Measurements from ENCODE around the gene CACNG3.

Gene CACNG3

DNA sequence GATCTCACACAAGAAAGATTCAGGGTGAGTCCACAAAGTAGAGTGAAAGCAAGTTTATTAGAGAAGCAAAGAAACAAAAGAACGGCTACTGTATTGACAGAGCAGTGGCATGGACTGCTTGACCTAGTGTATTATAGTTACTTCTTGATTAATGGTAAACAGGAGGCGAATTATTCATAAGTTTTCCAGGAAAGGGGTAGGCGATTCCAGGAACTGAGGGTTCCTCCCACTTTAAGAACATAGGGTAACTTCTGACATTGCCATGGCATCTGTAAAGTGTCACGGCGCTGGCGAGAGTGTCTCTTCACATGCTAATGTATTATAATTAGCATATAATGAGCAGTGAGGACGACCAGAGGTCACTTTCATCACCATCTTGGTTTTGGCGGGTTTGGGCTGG is 93.2 kb downstream of the CACNG3 start:
- no peak for TF ChIP-seq CREB1 (IDR thresholded peaks at IDR 0.05; ENCODE audit: low read depth)
- no peak for TF ChIP-seq TAF1 (IDR thresholded peaks at IDR 0.05; ENCODE audit: low read depth)
- TF ChIP-seq, protein P1, sequence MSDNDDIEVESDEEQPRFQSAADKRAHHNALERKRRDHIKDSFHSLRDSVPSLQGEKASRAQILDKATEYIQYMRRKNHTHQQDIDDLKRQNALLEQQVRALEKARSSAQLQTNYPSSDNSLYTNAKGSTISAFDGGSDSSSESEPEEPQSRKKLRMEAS (IDR thresholded peaks at IDR 0.05), result no peak
- TF ChIP-seq, protein P2, sequence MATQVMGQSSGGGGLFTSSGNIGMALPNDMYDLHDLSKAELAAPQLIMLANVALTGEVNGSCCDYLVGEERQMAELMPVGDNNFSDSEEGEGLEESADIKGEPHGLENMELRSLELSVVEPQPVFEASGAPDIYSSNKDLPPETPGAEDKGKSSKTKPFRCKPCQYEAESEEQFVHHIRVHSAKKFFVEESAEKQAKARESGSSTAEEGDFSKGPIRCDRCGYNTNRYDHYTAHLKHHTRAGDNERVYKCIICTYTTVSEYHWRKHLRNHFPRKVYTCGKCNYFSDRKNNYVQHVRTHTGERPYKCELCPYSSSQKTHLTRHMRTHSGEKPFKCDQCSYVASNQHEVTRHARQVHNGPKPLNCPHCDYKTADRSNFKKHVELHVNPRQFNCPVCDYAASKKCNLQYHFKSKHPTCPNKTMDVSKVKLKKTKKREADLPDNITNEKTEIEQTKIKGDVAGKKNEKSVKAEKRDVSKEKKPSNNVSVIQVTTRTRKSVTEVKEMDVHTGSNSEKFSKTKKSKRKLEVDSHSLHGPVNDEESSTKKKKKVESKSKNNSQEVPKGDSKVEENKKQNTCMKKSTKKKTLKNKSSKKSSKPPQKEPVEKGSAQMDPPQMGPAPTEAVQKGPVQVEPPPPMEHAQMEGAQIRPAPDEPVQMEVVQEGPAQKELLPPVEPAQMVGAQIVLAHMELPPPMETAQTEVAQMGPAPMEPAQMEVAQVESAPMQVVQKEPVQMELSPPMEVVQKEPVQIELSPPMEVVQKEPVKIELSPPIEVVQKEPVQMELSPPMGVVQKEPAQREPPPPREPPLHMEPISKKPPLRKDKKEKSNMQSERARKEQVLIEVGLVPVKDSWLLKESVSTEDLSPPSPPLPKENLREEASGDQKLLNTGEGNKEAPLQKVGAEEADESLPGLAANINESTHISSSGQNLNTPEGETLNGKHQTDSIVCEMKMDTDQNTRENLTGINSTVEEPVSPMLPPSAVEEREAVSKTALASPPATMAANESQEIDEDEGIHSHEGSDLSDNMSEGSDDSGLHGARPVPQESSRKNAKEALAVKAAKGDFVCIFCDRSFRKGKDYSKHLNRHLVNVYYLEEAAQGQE (IDR thresholded peaks at IDR 0.05; ENCODE audit: low read depth), result no peak
- TF ChIP-seq TCF12 (IDR thresholded peaks at IDR 0.05; ENCODE audit: low read depth), result no peak
- TF ChIP-seq TEAD4 (IDR thresholded peaks at IDR 0.05), result no peak
- no peak for TF ChIP-seq ZBTB7A (IDR thresholded peaks at IDR 0.05; ENCODE audit: low read depth)

GRCh38 chr16:24352746-24353145 is 96.6 kb downstream of the CACNG3 start:
- TF ChIP-seq CREB1 (IDR thresholded peaks at IDR 0.05; ENCODE audit: low read depth), result no peak

- TF ChIP-seq YY1 (IDR thresholded peaks at IDR 0.05; ENCODE audit: low read depth) (no peak), FOXM1 (IDR thresholded peaks at IDR 0.05; ENCODE audit: borderline replicate concordance, low read depth) (no peak), NFIC (IDR thresholded peaks at IDR 0.05) (no peak), EP300 (IDR thresholded peaks at IDR 0.05; ENCODE audit: borderline replicate concordance) (no peak), EGR1 (IDR thresholded peaks at IDR 0.05) (no peak), CEBPB (IDR thresholded peaks at IDR 0.05) (no peak), ZBTB7A (IDR thresholded peaks at IDR 0.05; ENCODE audit: low read depth) (no peak), CREB1 (IDR thresholded peaks at IDR 0.05; ENCODE audit: low read depth) (no peak), TCF12 (IDR thresholded peaks at IDR 0.05; ENCODE audit: low read depth) (no peak), TEAD4 (IDR thresholded peaks at IDR 0.05) (no peak), RAD21 (IDR thresholded peaks at IDR 0.05; ENCODE audit: low read depth) (no peak), TAF1 (IDR thresholded peaks at IDR 0.05; ENCODE audit: low read depth) (no peak)
- TF ChIP-seq, protein P3, sequence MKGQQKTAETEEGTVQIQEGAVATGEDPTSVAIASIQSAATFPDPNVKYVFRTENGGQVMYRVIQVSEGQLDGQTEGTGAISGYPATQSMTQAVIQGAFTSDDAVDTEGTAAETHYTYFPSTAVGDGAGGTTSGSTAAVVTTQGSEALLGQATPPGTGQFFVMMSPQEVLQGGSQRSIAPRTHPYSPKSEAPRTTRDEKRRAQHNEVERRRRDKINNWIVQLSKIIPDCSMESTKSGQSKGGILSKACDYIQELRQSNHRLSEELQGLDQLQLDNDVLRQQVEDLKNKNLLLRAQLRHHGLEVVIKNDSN (IDR thresholded peaks at IDR 0.05), result no peak
- TF ChIP-seq, protein P2 (IDR thresholded peaks at IDR 0.05; ENCODE audit: low read depth), result no peak
- TF ChIP-seq, protein P1 (IDR thresholded peaks at IDR 0.05), result no peak
Observed at GRCh38 chr16:24353622-24354021, 97.5 kb downstream of the CACNG3 start.

DNA sequence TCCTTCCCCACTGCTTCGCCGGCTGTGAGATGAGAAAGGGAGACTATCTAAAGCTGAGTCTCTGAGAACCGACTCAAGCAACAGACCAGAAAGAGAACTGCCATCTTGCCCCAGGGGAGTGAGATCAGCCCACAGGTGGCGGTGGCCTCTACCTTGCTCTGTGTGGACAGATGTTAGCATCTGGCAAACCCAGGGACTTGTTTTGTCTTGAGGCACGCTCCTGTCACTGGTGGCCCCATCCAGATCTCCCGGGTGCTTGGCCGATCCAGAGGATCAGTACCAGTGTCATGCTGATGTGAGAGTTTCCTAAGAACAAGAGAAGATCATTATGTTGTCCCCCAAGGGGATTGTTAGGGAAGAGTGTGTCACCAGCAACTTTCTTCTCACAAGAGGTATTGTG is 101.4 kb downstream of the CACNG3 start:
- TF ChIP-seq RAD21 (IDR thresholded peaks at IDR 0.05; ENCODE audit: low read depth) (no peak), ZBTB7A (IDR thresholded peaks at IDR 0.05; ENCODE audit: low read depth) (no peak), EP300 (IDR thresholded peaks at IDR 0.05; ENCODE audit: borderline replicate concordance) (no peak), YY1 (IDR thresholded peaks at IDR 0.05; ENCODE audit: low read depth) (no peak), CREB1 (IDR thresholded peaks at IDR 0.05; ENCODE audit: low read depth) (no peak), NFIC (IDR thresholded peaks at IDR 0.05) (no peak)
- TF ChIP-seq, protein P2 (IDR thresholded peaks at IDR 0.05; ENCODE audit: low read depth), result no peak

- TF ChIP-seq, protein P1 (IDR thresholded peaks at IDR 0.05), result no peak
Observed at GRCh38 chr16:24358117-24358516, 102.0 kb downstream of the CACNG3 start.

GRCh38 chr16:24359490-24359889 is 103.4 kb downstream of the CACNG3 start:
- TF ChIP-seq NFIC (IDR thresholded peaks at IDR 0.05) (no peak), CREB1 (IDR thresholded peaks at IDR 0.05; ENCODE audit: low read depth) (no peak), ZBTB7A (IDR thresholded peaks at IDR 0.05; ENCODE audit: low read depth) (no peak), TCF12 (IDR thresholded peaks at IDR 0.05; ENCODE audit: low read depth) (no peak), TAF1 (IDR thresholded peaks at IDR 0.05; ENCODE audit: low read depth) (no peak), EP300 (IDR thresholded peaks at IDR 0.05; ENCODE audit: borderline replicate concordance) (no peak), EGR1 (IDR thresholded peaks at IDR 0.05) (no peak), CEBPB (IDR thresholded peaks at IDR 0.05) (no peak)
- TF ChIP-seq, protein P2 (IDR thresholded peaks at IDR 0.05; ENCODE audit: low read depth), result no peak
- TF ChIP-seq, protein P3 (IDR thresholded peaks at IDR 0.05), result no peak
